GM12891 (cell line): ENCODE results near the gene MYL3.

Experiments
- DNase-seq: peaks from one replicate; pipeline ENCODE4 v3.0.0; 2011; ENCODE audit warnings: low spot score; ENCODE audit not compliant: insufficient read length
- FAIRE-seq: peaks from 2 replicates; lab custom pipeline; 2011; peaks lifted over from hg19 to GRCh38; lab: Jason Lieb, UNC
- PAX5 ChIP-seq: IDR thresholded peaks from 2 replicates; pipeline ENCODE4 v1.6.1; 2011; ENCODE audit warnings: low read length, moderate library complexity, mild to moderate bottlenecking; ENCODE audit not compliant: insufficient read depth, severe bottlenecking
- POLR2A ChIP-seq: IDR thresholded peaks from 2 replicates; pipeline ENCODE4 v1.6.1; 2011; ENCODE audit warnings: low read depth, low read length, control low read depth
- POLR2AphosphoS5 ChIP-seq: IDR thresholded peaks from 2 replicates; pipeline ENCODE4 v1.6.1; 2011; ENCODE audit warnings: low read depth, low read length, control low read depth
- POU2F2 ChIP-seq: IDR thresholded peaks from 2 replicates; pipeline ENCODE4 v1.6.1; 2011; ENCODE audit warnings: low read depth, mild to moderate bottlenecking, control low read depth, low read length, moderate library complexity
- SPI1 ChIP-seq: IDR thresholded peaks from 2 replicates; pipeline ENCODE4 v1.6.1; 2011; ENCODE audit warnings: low read depth, low read length, control low read depth
- TAF1 ChIP-seq: IDR thresholded peaks from 2 replicates; pipeline ENCODE4 v1.6.1; 2011; ENCODE audit warnings: low read depth, low read length, control low read depth

Gene MYL3

GRCh38 chr3:46857485-46858341 lies 5.5 kb downstream of the MYL3 start:
- TF ChIP-seq POLR2A (no peak), TAF1 (no peak), POU2F2 (no peak), POLR2AphosphoS5 (no peak), PAX5 (no peak), SPI1 (no peak)
- no peak for FAIRE-seq
- no peak for DNase-seq

- DNase-seq (no peak), FAIRE-seq (no peak)
- TF ChIP-seq SPI1 (no peak), POLR2A (no peak), TAF1 (no peak), PAX5 (no peak), POU2F2 (no peak), POLR2AphosphoS5 (no peak)
Measured at GRCh38 chr3:46856576-46857471, 6.4 kb downstream of the MYL3 start.

- TF ChIP-seq PAX5 (no peak), POLR2A (no peak), POLR2AphosphoS5 (no peak), SPI1 (no peak)
- no peak for DNase-seq
- no peak for FAIRE-seq
Measured at GRCh38 chr3:46854555-46854991, 8.7 kb downstream of the MYL3 start.

GRCh38 chr3:46853441-46854415 lies 9.5 kb downstream of the MYL3 start:
- no peak for TF ChIP-seq POU2F2
- no peak for TF ChIP-seq SPI1
- TF ChIP-seq POLR2A: no peak
- TF ChIP-seq PAX5: no peak
- TF ChIP-seq TAF1: no peak
- FAIRE-seq: no peak
- no peak for DNase-seq

- TF ChIP-seq POLR2AphosphoS5 (no peak), SPI1 (no peak), TAF1 (no peak), POU2F2 (no peak), PAX5 (no peak), POLR2A (no peak)
- DNase-seq (no peak), FAIRE-seq (no peak)
Measured at GRCh38 chr3:46852839-46853355, 10.3 kb downstream of the MYL3 start.

GRCh38 chr3:46852334-46852720 lies 10.9 kb downstream of the MYL3 start:
- no peak for FAIRE-seq
- no peak for DNase-seq
- no peak for TF ChIP-seq PAX5
- no peak for TF ChIP-seq POLR2AphosphoS5
- TF ChIP-seq POLR2A: no peak
- TF ChIP-seq TAF1: no peak
- no peak for TF ChIP-seq POU2F2
- TF ChIP-seq SPI1: no peak

GRCh38 chr3:46851364-46852333 lies 11.6 kb downstream of the MYL3 start:
- FAIRE-seq: no peak
- no peak for DNase-seq

GRCh38 chr3:46850468-46850779 lies 12.8 kb downstream of the MYL3 start:
- FAIRE-seq (no peak), DNase-seq (no peak)
- no peak for TF ChIP-seq POLR2A
- TF ChIP-seq SPI1: no peak
- no peak for TF ChIP-seq POU2F2
- no peak for TF ChIP-seq TAF1
- no peak for TF ChIP-seq POLR2AphosphoS5
- no peak for TF ChIP-seq PAX5

More at GRCh38 chr3:46851364-46852333, 11.6 kb downstream of the MYL3 start:
- no peak for TF ChIP-seq TAF1
- no peak for TF ChIP-seq POU2F2
- TF ChIP-seq PAX5: no peak
- TF ChIP-seq POLR2A: no peak
- no peak for TF ChIP-seq SPI1
- TF ChIP-seq POLR2AphosphoS5: no peak
